C4-2B (cell line): ENCODE measurements around the gene SH3BP5.

Experiments
- ZFX ChIP-seq: fragments of 450-650 bp; IDR thresholded peaks from 2 replicates; pipeline ENCODE4 v1.6.1; 2017
- TF ChIP-seq, protein P1 (sequence below): fragments of 450-650 bp; conservative IDR thresholded peaks from 2 replicates; pipeline ENCODE4 v1.5.1; 2017; ENCODE audit warnings: mild to moderate bottlenecking

DNA sequence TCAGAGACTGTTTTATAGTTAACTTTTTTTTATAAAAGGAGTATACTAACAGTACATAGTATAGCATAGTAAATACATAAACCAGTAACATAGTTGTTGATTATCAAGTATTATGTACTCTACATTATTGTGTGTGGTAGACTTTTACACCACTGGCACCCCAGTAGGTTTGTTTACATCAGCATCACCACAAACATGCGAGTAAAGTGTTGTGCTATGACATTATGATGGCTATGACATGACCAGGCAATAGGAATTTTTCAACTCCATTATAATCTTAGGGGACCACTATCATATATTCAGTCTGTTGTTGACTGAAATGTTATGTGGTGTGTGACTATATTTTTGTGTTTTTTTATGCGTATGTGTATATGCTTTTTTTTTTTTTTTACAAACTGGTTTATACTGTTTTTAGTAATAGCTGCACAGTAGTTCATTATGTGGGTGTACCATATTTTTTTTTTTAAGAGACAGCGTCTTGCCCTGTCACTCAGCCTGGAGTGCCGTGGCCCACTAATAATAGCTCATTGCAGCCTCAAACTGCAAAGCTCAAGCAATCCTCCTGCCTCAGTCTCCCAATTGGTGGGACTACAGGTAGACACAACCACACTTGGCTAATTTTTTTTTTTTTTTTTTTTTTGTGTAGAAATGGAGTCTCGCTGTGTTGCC lies 124.4 kb downstream of the SH3BP5 start:
- no peak for TF ChIP-seq ZFX
- TF ChIP-seq, protein P1, sequence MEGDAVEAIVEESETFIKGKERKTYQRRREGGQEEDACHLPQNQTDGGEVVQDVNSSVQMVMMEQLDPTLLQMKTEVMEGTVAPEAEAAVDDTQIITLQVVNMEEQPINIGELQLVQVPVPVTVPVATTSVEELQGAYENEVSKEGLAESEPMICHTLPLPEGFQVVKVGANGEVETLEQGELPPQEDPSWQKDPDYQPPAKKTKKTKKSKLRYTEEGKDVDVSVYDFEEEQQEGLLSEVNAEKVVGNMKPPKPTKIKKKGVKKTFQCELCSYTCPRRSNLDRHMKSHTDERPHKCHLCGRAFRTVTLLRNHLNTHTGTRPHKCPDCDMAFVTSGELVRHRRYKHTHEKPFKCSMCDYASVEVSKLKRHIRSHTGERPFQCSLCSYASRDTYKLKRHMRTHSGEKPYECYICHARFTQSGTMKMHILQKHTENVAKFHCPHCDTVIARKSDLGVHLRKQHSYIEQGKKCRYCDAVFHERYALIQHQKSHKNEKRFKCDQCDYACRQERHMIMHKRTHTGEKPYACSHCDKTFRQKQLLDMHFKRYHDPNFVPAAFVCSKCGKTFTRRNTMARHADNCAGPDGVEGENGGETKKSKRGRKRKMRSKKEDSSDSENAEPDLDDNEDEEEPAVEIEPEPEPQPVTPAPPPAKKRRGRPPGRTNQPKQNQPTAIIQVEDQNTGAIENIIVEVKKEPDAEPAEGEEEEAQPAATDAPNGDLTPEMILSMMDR, result no peak
